HG03558 (cell line): Measurements from ENCODE around the gene PARN.
"Not testable (repeated sequence)": the region's sequence is repeated elsewhere in the genome, so short reads cannot be mapped to it uniquely, and the experiment has no call there.

ENCODE experiments used
- ATAC-seq: cut with Tn5 transposase; IDR thresholded peaks from one replicate; pipeline ENCODE4 v1.9.1; 2021; ENCODE audit warnings: moderate number of reproducible peaks; ENCODE audit not compliant: unreplicated experiment; ENCODE audit errors: extremely low read depth

The PARN gene

GRCh38 chr16:14632693-14633569, 2.9 kb upstream of the PARN start, which contains the start of gene BFAR:
TSS of gene BFAR (plus strand) at chr16:14632951. CDS start at chr16:14644347, 11,396 bp downstream.
- ATAC-seq = peak; percentile 55

- ATAC-seq = not testable (repeated sequence)
These were observed 715 bp upstream of the PARN start for GRCh38 chr16:14630620-14631330.

GRCh38 chr16:14629612-14629918, 495 bp downstream of the PARN start:
- ATAC-seq = no peak

DNA sequence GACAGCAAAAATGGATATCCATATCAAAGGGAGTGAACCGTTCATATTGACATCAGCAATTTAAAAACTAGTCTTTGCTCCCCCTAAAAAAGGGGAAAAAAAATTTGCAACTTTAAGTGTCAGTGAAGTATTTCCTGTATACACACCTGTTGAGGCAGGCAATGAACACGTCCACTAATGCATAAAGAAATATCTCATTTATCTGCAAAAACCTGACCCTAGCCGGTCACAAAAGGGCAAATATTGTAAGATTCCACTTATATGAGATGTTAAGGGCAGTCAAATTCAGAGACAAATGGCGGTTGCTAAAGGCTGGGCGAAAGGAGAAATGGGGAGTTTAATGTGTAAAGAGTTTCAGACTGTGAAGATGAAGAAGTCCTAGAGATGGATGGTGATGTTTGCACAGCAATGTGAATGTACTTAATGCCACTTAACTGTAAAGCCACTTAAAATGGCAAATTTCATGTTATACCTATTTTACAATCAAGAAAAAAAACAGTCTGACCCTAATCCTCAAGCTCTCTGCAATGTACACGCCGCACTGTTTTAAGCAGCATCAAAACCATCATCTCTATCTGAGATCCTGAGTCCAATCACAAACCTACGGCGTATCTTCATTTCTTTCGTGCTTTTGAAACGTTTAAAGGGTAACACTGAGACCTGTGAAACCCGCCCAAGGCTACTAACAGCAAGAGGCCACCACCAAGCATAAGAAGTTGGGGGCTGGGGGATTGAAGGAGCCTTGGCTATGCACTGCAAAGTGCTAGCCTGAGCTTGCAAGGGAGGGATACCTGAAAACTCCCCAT, 1.1 kb downstream of the PARN start:
- ATAC-seq = no peak

DNA sequence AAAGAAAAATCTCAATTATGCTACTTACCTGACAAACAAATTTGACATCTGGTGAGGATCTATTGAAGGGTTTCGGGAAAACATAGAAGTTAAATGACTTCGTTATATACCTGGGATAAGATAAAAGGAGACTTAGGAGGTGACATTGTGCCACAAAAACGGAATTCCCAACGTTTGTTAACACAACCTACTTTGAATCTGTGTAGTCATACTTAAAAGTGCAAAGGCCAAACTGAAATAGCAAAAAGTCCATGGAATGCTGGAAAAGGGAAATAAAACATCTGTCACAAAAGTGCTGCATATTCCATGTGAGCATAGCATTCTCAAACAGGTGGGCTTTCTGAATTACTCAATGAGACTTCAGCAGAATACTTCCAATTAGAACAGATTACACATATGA, 3.0 kb downstream of the PARN start:
- no peak for ATAC-seq

DNA sequence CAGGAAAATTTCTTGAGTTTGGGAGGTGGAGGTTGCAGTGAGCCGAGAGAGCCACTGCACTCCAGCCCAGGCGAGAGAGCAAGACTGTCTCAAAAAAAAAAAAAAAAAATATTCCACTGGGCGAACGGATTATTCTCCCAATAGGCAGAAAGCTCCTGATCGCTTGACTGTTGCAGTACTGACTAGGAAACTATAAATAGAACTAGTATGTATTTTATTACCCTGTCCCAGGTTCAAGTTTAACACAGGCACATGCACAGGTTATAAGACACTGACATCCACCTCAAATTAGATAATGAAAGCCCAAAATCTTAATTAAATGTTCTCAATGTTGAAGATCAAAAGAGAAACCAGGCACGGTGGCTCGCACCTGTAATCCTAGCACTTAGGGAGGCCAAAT, 11.5 kb downstream of the PARN start:
- no peak for ATAC-seq

DNA sequence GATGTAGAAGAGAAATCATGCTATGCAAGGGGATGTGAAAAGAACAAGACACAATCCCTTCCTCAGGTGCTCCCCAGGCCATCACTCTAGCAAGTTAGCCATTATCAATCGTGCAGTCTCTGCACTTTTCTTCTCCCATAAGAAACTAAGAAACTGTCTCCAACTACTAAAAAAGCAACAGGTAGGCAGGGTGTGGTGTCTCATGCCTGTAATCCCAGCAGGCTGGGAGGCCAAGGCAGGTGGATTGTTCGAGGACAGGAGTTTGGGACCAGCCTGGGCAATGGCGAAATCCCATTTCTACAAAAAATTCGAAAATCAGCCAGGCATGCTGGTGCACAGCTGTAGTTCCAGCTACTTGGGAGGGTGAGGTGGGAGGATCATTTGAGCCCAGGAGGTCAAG, 13.8 kb downstream of the PARN start:
- ATAC-seq = no peak

DNA sequence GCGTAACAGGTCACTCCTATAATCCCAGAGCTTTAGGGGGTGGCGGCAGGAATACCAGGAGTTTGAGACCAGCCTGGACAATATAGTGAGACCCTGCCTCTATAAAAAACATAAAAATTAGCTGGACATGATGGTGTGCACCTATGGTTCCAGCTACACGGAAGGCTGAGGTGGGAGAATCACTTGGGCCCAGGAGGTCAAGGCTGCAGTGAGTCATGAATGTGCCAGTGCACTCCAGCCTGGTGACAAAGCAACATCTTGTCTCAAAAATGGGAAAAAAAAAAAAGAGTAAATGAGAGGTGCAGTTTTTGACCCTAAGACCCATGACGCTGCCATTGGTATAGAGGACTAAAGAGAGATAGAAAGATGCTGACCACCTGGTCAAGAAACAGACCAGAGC, 16.1 kb downstream of the PARN start:
- no peak for ATAC-seq

DNA sequence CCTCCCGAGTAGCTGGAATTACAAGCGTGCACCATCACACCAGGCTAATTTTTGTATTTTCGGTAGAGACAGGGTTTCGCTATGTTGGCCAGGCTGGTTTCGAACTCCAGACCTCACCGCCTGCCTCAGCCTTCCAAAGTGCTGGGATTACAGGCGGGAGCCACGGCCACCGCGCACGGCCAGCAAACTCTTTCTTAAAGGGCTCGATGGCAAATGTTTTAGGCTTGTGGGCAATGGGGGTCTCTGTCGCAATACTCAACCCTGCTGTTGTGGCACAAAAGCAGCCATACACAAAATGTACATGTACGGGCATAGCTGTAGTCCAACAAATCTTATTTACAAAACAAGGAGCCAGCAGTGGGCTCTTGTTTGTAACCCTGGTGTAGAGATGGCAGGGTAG, 18.4 kb downstream of the PARN start:
- no peak for ATAC-seq

- ATAC-seq = no peak
These were observed 20.3 kb downstream of the PARN start for GRCh38 chr16:14609716-14610115.

GRCh38 chr16:14608604-14609003, 21.5 kb downstream of the PARN start:
- ATAC-seq = no peak

DNA sequence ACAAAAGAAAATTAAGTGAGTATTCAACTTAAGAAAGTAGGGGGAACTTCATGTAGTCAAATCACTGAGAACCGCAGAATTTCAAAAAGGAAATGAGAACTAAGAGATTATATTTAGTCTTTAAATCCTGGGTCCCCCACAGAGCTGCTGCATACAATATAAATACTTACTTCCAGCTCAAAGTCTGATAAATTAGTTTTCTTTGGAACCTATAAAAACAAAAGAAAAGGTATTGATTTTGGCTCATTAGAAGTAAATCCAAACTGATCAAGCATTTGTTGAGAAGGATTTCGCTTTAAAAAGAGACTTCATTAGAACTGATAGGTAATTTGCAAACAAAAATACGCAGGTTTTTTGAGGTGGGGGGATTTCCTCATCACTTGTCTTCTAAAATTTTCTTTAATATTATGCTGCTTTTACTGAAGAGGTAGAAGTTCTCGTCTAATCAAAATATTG, 21.9 kb downstream of the PARN start:
- ATAC-seq = no peak

DNA sequence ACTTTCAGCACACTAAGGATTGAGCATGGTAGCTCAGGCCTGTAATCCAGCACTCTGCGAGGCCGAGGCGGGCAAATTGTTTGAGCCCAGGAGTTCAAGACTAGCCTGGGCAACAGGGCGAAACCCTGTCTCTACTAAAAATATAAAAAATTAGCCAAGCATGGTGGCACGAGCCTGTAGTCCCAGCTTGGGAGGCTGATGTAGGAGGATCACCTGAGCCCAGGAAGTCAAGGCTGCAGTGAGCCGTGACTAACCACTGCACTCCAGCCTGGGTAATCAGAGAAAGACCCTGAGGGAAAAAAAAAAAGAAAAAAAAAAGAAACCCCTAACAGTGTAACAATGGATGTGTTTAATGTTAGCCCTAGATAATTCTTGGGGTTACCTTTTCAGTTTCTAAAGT, 24.0 kb downstream of the PARN start:
- no peak for ATAC-seq

DNA sequence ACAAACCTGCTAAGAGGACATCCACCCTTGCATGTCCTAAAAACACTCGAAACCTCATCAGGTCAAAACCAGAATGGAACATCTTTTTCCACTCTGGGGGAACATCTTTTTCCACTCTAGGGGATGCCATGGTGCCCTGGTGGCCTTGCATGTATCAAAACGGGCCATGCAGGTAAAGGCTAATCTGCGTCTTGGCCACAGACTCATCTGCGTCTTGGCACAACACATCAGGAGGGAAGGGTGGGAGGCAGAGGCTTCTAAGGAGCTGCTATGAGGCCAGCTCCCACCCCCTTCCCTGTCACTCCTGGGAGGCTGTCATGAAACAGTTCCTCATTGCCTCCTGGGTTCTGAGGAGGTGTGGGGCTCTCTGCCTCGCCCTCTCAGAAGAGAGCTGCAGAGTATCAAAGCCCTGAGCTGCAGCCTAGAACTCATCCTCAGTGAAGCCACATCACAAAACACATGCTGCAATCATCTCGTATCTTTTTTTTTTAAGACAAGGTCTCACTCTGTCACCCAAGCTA, 27.6 kb downstream of the PARN start:
- no peak for ATAC-seq

DNA sequence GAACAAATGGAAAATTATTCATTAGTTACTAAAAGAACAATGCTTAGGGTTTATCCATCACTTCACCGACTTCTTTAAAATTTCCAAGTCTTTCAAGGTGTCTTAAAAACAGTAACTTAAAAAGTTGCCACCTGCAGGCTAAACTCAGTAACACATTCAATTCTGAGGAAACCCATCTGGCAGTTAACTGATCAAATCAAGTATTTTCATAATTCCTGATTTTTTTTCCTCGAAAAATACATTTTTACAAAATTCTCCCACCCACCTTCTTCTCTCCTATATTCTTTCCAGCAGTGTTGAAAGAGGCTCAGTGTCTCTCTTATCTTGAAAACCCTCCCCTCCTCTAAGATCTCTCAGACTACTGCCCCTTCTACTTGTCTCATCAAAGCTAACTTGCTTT, 29.9 kb downstream of the PARN start:
- no peak for ATAC-seq

GRCh38 chr16:14586637-14587305, 43.3 kb downstream of the PARN start:
- no peak for ATAC-seq

GRCh38 chr16:14585287-14585686, 44.8 kb downstream of the PARN start:
- no peak for ATAC-seq

DNA sequence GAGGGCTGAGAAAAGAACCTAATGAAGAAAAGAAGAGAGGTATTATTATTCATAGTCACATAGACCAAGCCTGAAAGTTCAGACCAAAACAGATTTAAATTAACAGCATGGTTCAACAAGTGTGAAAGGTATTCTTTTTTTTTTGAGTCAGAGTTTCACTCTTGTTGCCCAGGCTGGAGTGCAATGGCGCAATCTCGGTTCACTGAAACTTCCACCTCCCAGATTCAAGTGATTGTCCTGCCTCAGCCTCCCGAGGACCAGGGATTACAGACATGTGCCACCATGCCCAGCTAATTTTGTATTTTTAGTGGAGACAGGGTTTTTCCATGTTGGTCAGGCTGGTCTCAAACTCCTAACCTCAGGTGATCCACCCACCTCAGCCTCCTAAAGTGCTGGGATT, 49.1 kb downstream of the PARN start:
- ATAC-seq = not testable (repeated sequence)

DNA sequence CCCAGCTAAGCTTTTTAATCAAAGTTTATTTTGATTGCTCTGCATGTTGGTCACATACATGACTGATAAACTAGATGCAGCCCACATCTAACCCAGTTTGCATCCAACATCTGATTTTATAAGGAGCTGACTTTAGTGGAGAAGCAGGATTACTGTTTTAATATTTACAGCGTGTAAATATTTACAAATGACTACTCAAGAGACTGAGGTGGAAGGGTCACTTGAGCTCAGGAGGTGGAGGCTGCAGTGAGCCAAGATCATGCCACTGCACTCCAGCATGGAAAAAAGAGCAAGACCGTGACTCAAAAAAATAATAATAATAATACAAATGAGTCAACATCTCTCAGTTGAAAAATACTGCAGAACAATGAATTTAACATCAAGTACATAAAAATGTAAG, 50.8 kb downstream of the PARN start:
- ATAC-seq = no peak

DNA sequence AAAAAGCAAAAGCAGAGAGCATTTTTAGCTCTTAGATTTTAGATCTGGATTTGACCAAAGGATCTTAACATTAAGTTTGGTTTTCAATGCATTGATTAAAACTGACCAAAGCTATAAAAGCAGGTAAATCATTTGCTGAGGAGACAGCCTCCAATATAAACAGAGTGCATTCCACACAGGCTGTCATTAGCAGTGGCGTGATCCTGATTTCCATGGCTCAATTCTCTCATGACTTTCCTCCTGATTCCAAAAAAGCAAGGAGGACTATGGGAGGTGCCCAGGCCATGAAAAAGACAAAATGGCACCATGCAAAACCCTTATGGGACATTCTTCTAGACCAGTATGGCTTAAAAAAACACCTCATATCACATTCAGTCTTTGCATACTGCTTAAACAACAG, 53.5 kb downstream of the PARN start:
- ATAC-seq = no peak
